H9 (cell line): Measurements from ENCODE around the gene FREM2. TPM values are rescaled to one million over a fixed set of nuclear protein-coding genes. Genes with fewer than 3 reads are reported as not detected.
A peak's percentile ranks its signal among the peaks of the same experiment; 100 is the strongest.

ENCODE experiments used
- DNase-seq: peaks from one replicate; pipeline ENCODE4 v3.0.0-alpha.2; 2017
- H2AFZ ChIP-seq: one replicate; pipeline ENCODE4 v1.6.1; 2013; ENCODE audit warnings: mild to moderate bottlenecking, low read length, control low read depth, moderate library complexity
- H2AK5ac ChIP-seq: 2 replicates; pipeline ENCODE4 v1.6.1; 2013; ENCODE audit warnings: low read length, control low read depth, mixed read lengths; ENCODE audit not compliant: insufficient read length
- H2BK120ac ChIP-seq: one replicate; pipeline ENCODE4 v1.6.1; 2013; ENCODE audit warnings: low read depth, mild to moderate bottlenecking, low read length, control low read depth, inconsistent platforms; ENCODE audit not compliant: poor library complexity, severe bottlenecking
- H2BK12ac ChIP-seq: 2 replicates; pipeline ENCODE4 v1.6.1; 2013; ENCODE audit warnings: low read length, control low read depth, mixed read lengths, low read depth; ENCODE audit not compliant: insufficient read length
- H2BK15ac ChIP-seq: 2 replicates; pipeline ENCODE4 v1.6.1; 2013; ENCODE audit warnings: low read depth, low read length, control low read depth
- H2BK20ac ChIP-seq: one replicate; pipeline ENCODE4 v1.6.1; 2013; ENCODE audit warnings: low read depth, mild to moderate bottlenecking, low read length, control low read depth, inconsistent platforms; ENCODE audit not compliant: poor library complexity, severe bottlenecking
- H2BK5ac ChIP-seq: 2 replicates; pipeline ENCODE4 v1.6.1; 2013; ENCODE audit warnings: low read length, control low read depth, mixed read lengths; ENCODE audit not compliant: insufficient read length
- H3K14ac ChIP-seq: 2 replicates; pipeline ENCODE4 v1.6.1; 2013; ENCODE audit warnings: low read length, control low read depth; ENCODE audit not compliant: insufficient read depth
- H3K18ac ChIP-seq: 2 replicates; pipeline ENCODE4 v1.6.1; 2013; ENCODE audit warnings: low read depth, mild to moderate bottlenecking, mixed read lengths, low read length, control low read depth; ENCODE audit not compliant: insufficient read length
- H3K23ac ChIP-seq: 2 replicates; pipeline ENCODE4 v1.6.1; 2013; ENCODE audit warnings: low read length, control low read depth, mixed read lengths, low read depth; ENCODE audit not compliant: insufficient read length
- H3K23me2 ChIP-seq: 2 replicates; pipeline ENCODE4 v1.6.1; 2013; ENCODE audit warnings: low read depth, mild to moderate bottlenecking, mixed read lengths, low read length, control low read depth; ENCODE audit not compliant: insufficient read length, poor library complexity, severe bottlenecking
- H3K27ac ChIP-seq: 2 replicates; pipeline ENCODE4 v1.5.1; 2013; ENCODE audit warnings: low read length, control low read depth, mixed read lengths, low read depth; ENCODE audit not compliant: insufficient read length
- H3K27me3 ChIP-seq: 2 replicates; pipeline ENCODE4 v1.6.1; 2013; ENCODE audit warnings: low read length, control low read depth, inconsistent platforms; ENCODE audit not compliant: insufficient read depth
- H3K4ac ChIP-seq: 2 replicates; pipeline ENCODE4 v1.6.1; 2013; ENCODE audit warnings: low read depth, mild to moderate bottlenecking, control low read depth, inconsistent platforms, low read length, moderate library complexity
- H3K4me1 ChIP-seq: 2 replicates; pipeline ENCODE4 v1.6.1; 2013; ENCODE audit warnings: low read length, control low read depth, inconsistent platforms; ENCODE audit not compliant: insufficient read depth
- H3K4me2 ChIP-seq: 2 replicates; pipeline ENCODE4 v1.6.1; 2013; ENCODE audit warnings: low read length, control low read depth, mixed read lengths; ENCODE audit not compliant: insufficient read length, insufficient read depth
- H3K56ac ChIP-seq: 2 replicates; pipeline ENCODE4 v1.6.1; 2013; ENCODE audit warnings: low read depth, mild to moderate bottlenecking, mixed read lengths, low read length, control low read depth; ENCODE audit not compliant: insufficient read length
- H3K79me1 ChIP-seq: 2 replicates; pipeline ENCODE4 v1.6.1; 2013; ENCODE audit warnings: low read depth, mild to moderate bottlenecking, moderate library complexity, low read length, control low read depth, inconsistent platforms; ENCODE audit not compliant: insufficient read depth, poor library complexity, severe bottlenecking
- H3K79me2 ChIP-seq: 2 replicates; pipeline ENCODE4 v1.6.1; 2013; ENCODE audit warnings: low read length, control low read depth, inconsistent platforms; ENCODE audit not compliant: insufficient read depth
- H3K9ac ChIP-seq: 2 replicates; pipeline ENCODE4 v1.6.1; 2013; ENCODE audit warnings: low read length, control low read depth, mixed read lengths; ENCODE audit not compliant: insufficient read length; ENCODE audit errors: extremely low read depth
- H3K9me3 ChIP-seq: one replicate; pipeline ENCODE4 v1.6.1; 2013; ENCODE audit warnings: low read depth, low read length, inconsistent platforms; ENCODE audit not compliant: control insufficient read depth
- H3T11ph ChIP-seq: one replicate; pipeline ENCODE4 v1.6.1; 2013; ENCODE audit warnings: mild to moderate bottlenecking, low read length, control low read depth, inconsistent platforms
- H4K20me1 ChIP-seq: one replicate; pipeline ENCODE4 v1.6.1; 2013; ENCODE audit not compliant: control insufficient read depth, insufficient read length, insufficient read depth
- H4K5ac ChIP-seq: 2 replicates; pipeline ENCODE4 v1.6.1; 2013; ENCODE audit warnings: low read depth, mild to moderate bottlenecking, mixed read lengths, low read length, control low read depth; ENCODE audit not compliant: insufficient read length
- H4K8ac ChIP-seq: replicated peaks from 2 replicates; pipeline ENCODE4 v1.6.1; 2013; ENCODE audit warnings: low read length, control low read depth, mixed read lengths, low read depth; ENCODE audit not compliant: insufficient read length
- H4K91ac ChIP-seq: 2 replicates; pipeline ENCODE4 v1.6.1; 2013; ENCODE audit warnings: low read depth, mild to moderate bottlenecking, moderate library complexity, mixed read lengths, low read length, control low read depth; ENCODE audit not compliant: insufficient read length
- H3K27ac Mint-ChIP-seq, 3 experiments: 2 replicates in 2 of 3; 3 replicates in 1 of 3; pipeline ENCODE4 v1.8.0; 2020 to 2021; ENCODE audit warnings: mixed read lengths in 3 of 3, mild to moderate bottlenecking in 1 of 3, moderate library complexity in 1 of 3
- H3K27me3 Mint-ChIP-seq: 2 replicates; pipeline ENCODE4 v1.8.0; 2021; ENCODE audit warnings: low read depth, mild to moderate bottlenecking, moderate library complexity, mixed read lengths
- H3K36me3 Mint-ChIP-seq, 3 experiments: 2 replicates in 2 of 3; 3 replicates in 1 of 3; pipeline ENCODE4 v1.8.0; 2020 to 2021; ENCODE audit warnings: low read depth in 3 of 3, mixed read lengths in 3 of 3; ENCODE audit not compliant: insufficient read depth in 1 of 3
- H3K4me1 Mint-ChIP-seq, 2 experiments: 2 replicates each; pipeline ENCODE4 v1.8.0; 2020; ENCODE audit warnings: mixed read lengths in 2 of 2
- H3K4me3 Mint-ChIP-seq, 2 experiments: 2 replicates in 1 of 2; 3 replicates in 1 of 2; pipeline ENCODE4 v1.8.0; 2020 to 2021; ENCODE audit warnings: mild to moderate bottlenecking in 2 of 2, mixed read lengths in 2 of 2, moderate library complexity in 1 of 2
- H3K9me3 Mint-ChIP-seq, 2 experiments: 2 replicates in 1 of 2; 3 replicates in 1 of 2; pipeline ENCODE4 v1.8.0; 2020; ENCODE audit warnings: mild to moderate bottlenecking in 2 of 2, mixed read lengths in 2 of 2, moderate library complexity in 1 of 2
- WGBS: extraction: QIAGEN DNeasy Blood & Tissue Kit; methylation state at CpG from one replicate; pipeline ENCODE4 v1.1.7; 2013; ENCODE audit warnings: missing lambda C conversion rate, low lambda C conversion rate, mixed read lengths; ENCODE audit not compliant: insufficient read length; ENCODE audit errors: extremely low coverage; 5-methylcytosine and 5-hydroxymethylcytosine counted together
- total RNA-seq: library from RNA; stranded (reverse); gene quantifications from 2 replicates; pipeline ENCODE4 v1.2.1, GENCODE V29; 2021
- TF ChIP-seq, protein P1 (sequence below): fragments of 200-600 bp; sonication (generic); conservative IDR thresholded peaks from 3 replicates; pipeline ENCODE4 v1.8.0; 2021; ENCODE audit warnings: antibody characterized with exemption, mild to moderate bottlenecking

Gene FREM2
- total RNA-seq, 1 experiment from 2014 or later = 16.0 TPM

DNA sequence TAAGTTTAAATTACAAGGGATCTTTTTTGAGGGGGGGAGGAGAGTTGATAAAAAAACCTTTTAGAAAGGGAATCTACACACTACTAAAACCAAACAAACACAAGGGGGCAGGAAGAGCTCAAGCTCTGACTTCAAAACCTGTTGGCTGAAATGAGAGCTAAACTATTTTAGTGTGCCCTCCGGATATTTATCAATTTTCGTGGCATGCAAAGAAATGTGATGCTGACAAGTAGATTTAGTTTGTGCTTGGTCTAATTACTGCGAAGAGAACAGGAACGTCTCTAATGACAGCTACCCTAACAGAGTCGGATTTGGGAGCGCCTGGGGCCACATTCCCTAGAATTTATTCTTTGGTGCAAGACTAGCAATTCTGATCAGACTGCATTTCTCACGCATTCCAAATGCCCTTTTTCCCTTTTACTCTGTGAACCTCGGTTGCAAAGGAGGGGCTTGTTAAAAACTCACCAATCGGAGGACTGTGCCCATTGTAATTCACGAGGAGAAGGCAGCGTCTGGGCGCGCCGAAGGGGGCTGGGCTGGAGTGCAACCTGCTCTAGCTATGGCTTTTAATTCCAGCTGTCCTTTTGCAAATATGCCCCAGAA, 802 bp upstream of the FREM2 start:
- Histone ChIP-seq H4K5ac (no peak overlapping the region), H2AK5ac (no peak overlapping the region), H4K20me1 (no peaks in the 10 kb centered on the region), H3K27me3 (peaks cover 3% of the 10 kb centered on the region; the same call in 1 of the 2 replicates), H3K14ac (no peak overlapping the region), H3K4ac (no peak overlapping the region), H3K79me2 (no peaks in the 10 kb centered on the region), H3K9ac (peak overlapping the region; percentile 47), H2BK12ac (no peak overlapping the region), H2BK120ac (no peak overlapping the region), H3K4me2 (peak overlapping the region; percentile 96), H3K79me1 (no peaks in the 10 kb centered on the region), H3K18ac (no peak overlapping the region), H2BK5ac (no peak overlapping the region), H3K23ac (no peak overlapping the region), H4K91ac (no peak overlapping the region), H2BK20ac (no peak overlapping the region), H3K56ac (no peak overlapping the region), H2AFZ (peak overlapping the region; percentile 35), H2BK15ac (no peak overlapping the region), H3K9me3 (no peaks in the 10 kb centered on the region), H3K27ac (peak overlapping the region; percentile 38), H3K23me2 (peaks cover 18% of the 10 kb centered on the region), H3T11ph (no peak overlapping the region), H4K8ac (no peak overlapping the region), H3K4me1 (no peaks in the 10 kb centered on the region)
- Mint-ChIP-seq H3K4me1 (peaks cover 11 to 14% of the 10 kb centered on the region in 2 experiments), H3K4me3 (peak overlapping the region; percentile 82 to 89), H3K27me3 (peaks cover 22% of the 10 kb centered on the region), H3K36me3 (peaks cover 26 to 29% (median 29%) of the 10 kb centered on the region in 3 experiments), H3K27ac (peak overlapping the region; percentile 85 to 95 (median 93)), H3K9me3 (peaks cover 10 to 17% of the 10 kb centered on the region in 2 experiments; a peak in 4 of 5 replicates)
- DNase-seq = peak; percentile 83
- TF ChIP-seq, protein P1, sequence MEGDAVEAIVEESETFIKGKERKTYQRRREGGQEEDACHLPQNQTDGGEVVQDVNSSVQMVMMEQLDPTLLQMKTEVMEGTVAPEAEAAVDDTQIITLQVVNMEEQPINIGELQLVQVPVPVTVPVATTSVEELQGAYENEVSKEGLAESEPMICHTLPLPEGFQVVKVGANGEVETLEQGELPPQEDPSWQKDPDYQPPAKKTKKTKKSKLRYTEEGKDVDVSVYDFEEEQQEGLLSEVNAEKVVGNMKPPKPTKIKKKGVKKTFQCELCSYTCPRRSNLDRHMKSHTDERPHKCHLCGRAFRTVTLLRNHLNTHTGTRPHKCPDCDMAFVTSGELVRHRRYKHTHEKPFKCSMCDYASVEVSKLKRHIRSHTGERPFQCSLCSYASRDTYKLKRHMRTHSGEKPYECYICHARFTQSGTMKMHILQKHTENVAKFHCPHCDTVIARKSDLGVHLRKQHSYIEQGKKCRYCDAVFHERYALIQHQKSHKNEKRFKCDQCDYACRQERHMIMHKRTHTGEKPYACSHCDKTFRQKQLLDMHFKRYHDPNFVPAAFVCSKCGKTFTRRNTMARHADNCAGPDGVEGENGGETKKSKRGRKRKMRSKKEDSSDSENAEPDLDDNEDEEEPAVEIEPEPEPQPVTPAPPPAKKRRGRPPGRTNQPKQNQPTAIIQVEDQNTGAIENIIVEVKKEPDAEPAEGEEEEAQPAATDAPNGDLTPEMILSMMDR = peak; percentile 57
- no CpG with 5 or more reads among the region's 14 CpGs for WGBS
